ENCODE measurements around the gene IFIT2.
"Not testable (repeated sequence)": the region's sequence is repeated elsewhere in the genome, so short reads cannot be mapped to it uniquely, and the experiment has no call there.

The IFIT2 gene
- total RNA-seq = 102 reads per million, percentile 83 among the genes with 10 or more reads in this experiment

- no peak for DNase-seq
These were observed at the start of gene IFIT2 for GRCh38 chr10:89301721-89302445. Gene IFIT2, plus strand, starts transcription at chr10:89302046. Its CDS starts 78 bp downstream, at chr10:89302124.

- no peak for DNase-seq
These were observed 49.6 kb upstream of the IFIT2 start for GRCh38 chr10:89252225-89252585.

GRCh38 chr10:89255091-89255579 lies 46.7 kb upstream of the IFIT2 start:
- not testable (repeated sequence) for DNase-seq

- DNase-seq = no peak
These were observed 46.1 kb upstream of the IFIT2 start for GRCh38 chr10:89255793-89256192.

GRCh38 chr10:89256340-89256739 lies 45.5 kb upstream of the IFIT2 start:
- DNase-seq = no peak

- no peak for DNase-seq
These were observed 44.9 kb upstream of the IFIT2 start for GRCh38 chr10:89256962-89257361.

- DNase-seq = no peak
These were observed 44.3 kb upstream of the IFIT2 start for GRCh38 chr10:89257581-89257980.

GRCh38 chr10:89258881-89259280 lies 43.0 kb upstream of the IFIT2 start:
- DNase-seq = no peak

- DNase-seq = no peak
These were observed 39.5 kb upstream of the IFIT2 start for GRCh38 chr10:89262086-89263051.

- no peak for DNase-seq
These were observed 38.8 kb upstream of the IFIT2 start for GRCh38 chr10:89263091-89263490.

GRCh38 chr10:89263531-89263930 lies 38.3 kb upstream of the IFIT2 start:
- no peak for DNase-seq

- DNase-seq = no peak
These were observed 35.0 kb upstream of the IFIT2 start for GRCh38 chr10:89266721-89267453.

- DNase-seq = no peak
These were observed 32.3 kb upstream of the IFIT2 start for GRCh38 chr10:89269433-89270152.

- DNase-seq = no peak
These were observed 31.7 kb upstream of the IFIT2 start for GRCh38 chr10:89270153-89270483.

- no peak for DNase-seq
These were observed 30.3 kb upstream of the IFIT2 start for GRCh38 chr10:89271532-89271931.

GRCh38 chr10:89273680-89274079 lies 28.2 kb upstream of the IFIT2 start:
- no peak for DNase-seq

- DNase-seq = no peak
These were observed 26.9 kb upstream of the IFIT2 start for GRCh38 chr10:89274928-89275327.

GRCh38 chr10:89275383-89275782 lies 26.5 kb upstream of the IFIT2 start:
- DNase-seq = no peak

GRCh38 chr10:89278034-89278535 lies 23.8 kb upstream of the IFIT2 start:
- no peak for DNase-seq

- no peak for DNase-seq
These were observed 22.9 kb upstream of the IFIT2 start for GRCh38 chr10:89278900-89279392.

- DNase-seq = no peak
These were observed 22.4 kb upstream of the IFIT2 start for GRCh38 chr10:89279421-89279869.

GRCh38 chr10:89280508-89280907 lies 21.3 kb upstream of the IFIT2 start:
- no peak for DNase-seq

All from effector CD4-positive, alpha-beta T cell (primary cell).